SKM-1 (cell line): ENCODE data around the gene ANKRD39.

Experiments used
- DNase-seq: peaks from one replicate; lab custom pipeline; 2025; ENCODE audit not compliant: unreplicated experiment; lab: John Stamatoyannopoulos, UW

Gene ANKRD39

DNA sequence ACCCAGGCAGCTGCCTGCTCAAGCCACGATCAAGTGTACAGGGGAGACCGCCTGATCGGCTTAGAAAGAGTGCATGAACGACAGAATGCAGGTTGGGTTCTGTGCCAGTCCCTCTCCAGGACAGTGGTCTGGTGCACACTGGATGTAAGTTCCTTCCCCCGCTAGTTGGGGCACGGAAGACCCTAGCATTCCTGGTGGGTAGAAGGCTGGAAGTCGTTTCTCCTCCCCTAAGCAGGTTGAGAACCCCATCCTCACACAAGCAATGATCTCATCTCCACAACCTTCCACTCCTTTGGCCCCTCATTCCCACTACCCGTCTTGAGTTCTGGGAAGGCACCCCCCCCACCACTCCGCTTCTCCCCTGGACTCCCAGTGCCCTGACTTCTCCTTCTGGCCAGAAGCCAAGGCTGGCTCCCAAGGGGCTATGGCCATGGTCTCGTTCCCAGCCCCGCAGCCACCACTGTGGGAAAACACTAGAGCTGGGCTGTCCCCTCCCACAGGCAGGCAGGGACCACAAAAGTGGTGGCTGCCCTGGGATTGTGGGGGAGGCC, 1.4 kb upstream of the ANKRD39 start:
- no peak for DNase-seq

GRCh38 chr2:96856776-96857666, 795 bp downstream of the ANKRD39 start:
- DNase-seq = no peak

DNA sequence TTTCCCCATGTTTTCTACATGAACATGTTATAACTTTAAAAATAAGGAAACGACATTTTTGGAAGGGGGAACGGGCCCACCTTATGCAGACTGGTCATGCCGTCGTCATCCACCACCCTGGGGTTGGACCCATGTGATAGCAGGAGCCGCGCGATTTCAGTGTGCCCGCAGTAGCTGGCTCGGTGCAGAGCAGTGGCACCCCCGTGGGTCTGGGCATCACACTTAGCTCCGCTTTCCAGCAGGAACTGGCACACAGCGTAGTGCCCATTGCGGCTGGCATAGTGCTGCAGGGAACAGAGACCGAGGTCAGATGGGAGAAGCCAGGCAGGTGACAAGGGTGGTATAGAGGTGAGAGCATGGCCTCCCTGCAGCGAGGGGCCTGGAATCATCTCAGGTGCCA, 4.5 kb downstream of the ANKRD39 start:
- no peak for DNase-seq

GRCh38 chr2:96852667-96853066, 5.1 kb downstream of the ANKRD39 start:
- no peak for DNase-seq

- DNase-seq = no peak
These were observed 9.6 kb downstream of the ANKRD39 start for GRCh38 chr2:96848264-96848663.

GRCh38 chr2:96847586-96847985, 10.2 kb downstream of the ANKRD39 start:
- DNase-seq = no peak

- DNase-seq = no peak
These were observed 11.0 kb downstream of the ANKRD39 start for GRCh38 chr2:96846825-96847224.

GRCh38 chr2:96844405-96844808, 13.4 kb downstream of the ANKRD39 start:
- DNase-seq = no peak

GRCh38 chr2:96843538-96844268, 14.1 kb downstream of the ANKRD39 start, which contains the start of gene ANKRD23:
TSS of gene ANKRD23 (minus strand) at chr2:96844021. CDS start at chr2:96843992, 29 bp downstream.
- no peak for DNase-seq

- DNase-seq = no peak
These were observed 15.2 kb downstream of the ANKRD39 start for GRCh38 chr2:96842600-96842999.

DNA sequence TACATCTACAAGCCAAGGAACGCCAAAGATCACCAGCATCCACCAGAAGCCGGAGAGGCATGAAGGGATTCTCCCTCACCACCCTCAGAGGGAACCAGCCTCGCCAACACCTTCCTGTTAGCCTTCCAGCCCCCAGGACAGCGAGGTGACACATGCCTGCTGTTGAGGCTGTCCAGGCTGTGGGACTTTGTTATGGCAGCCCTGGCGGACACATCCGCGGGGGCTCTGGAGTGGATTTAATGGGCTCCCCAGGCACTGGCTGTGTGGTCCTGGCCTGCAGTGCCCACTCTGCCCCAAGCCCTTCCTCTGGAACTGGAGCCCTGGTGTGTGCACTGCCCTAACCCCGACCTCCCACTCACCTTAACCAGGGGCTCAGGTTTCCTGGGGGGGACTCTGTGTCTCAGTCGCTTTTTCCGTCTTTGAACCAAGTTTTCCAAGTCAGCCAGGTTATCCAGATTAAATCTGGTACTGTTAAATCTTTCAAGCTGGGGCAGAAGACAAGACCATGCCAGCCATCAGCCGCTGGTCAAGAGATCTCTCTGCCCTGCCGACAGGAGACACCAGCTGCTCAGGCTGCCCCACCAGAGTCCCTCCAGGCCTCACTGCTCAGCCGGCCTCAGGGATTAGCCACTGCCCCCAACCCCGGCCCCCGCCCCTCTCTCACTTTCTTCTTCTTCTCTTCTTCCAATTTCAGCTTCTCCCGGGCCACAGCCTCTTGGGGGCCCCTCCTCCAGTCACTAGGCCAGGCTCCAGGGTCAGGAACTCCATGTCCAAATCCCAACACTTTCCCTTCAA, 15.9 kb downstream of the ANKRD39 start:
- DNase-seq = no peak

DNA sequence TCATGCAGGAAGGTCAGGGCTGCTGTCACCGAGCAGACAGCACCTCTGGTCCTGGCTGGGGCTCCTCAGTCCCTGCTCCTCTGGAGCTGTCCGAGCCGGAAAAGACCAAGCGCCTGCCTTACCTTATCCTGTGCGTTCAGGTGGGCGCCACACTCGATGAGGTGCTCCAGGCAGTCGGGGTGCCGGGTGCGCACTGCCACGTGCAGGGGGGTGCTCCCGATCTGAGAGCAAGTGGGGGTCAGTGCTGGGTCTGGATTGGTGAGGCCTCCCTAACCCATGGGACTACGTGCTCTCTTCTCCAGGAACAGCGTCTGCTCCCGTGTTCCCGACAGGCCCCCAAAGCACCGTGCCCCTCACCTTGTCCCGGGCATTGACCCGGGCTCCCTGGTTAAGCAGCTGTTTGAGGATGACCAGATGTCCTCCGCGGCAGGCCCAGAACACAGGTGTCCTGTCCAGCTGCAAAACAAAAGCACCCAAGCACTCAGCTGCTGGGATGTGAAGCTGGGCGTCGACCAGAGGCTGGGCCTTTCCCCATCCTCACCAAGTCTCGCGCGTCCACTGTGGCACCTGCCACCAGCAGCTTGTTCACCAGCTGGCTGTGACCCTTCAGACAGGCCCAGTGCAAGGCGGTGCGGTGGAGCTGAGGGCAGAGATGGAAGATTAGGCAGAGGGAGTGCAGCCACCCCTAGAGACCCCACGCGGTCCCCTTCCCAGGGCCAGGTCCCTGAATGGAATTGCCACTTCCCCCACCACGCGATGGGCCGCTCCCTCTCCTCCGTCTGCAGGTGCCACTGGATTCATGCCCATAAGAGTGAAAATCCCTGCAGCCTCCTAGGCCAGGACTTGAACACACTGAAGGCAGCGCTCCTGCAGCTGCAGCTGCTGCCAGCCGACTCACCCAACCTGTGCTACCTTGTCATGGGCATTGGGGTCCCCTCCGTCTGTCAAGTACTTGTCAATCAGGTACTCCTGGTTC, 17.7 kb downstream of the ANKRD39 start:
- no peak for DNase-seq

- no peak for DNase-seq
These were observed 18.4 kb downstream of the ANKRD39 start for GRCh38 chr2:96839293-96839874.

GRCh38 chr2:96838345-96839292, 19.2 kb downstream of the ANKRD39 start:
- DNase-seq = no peak

- no peak for DNase-seq
These were observed 20.2 kb downstream of the ANKRD39 start for GRCh38 chr2:96837575-96837974.

- no peak for DNase-seq
These were observed 22.0 kb downstream of the ANKRD39 start for GRCh38 chr2:96835830-96836229.

DNA sequence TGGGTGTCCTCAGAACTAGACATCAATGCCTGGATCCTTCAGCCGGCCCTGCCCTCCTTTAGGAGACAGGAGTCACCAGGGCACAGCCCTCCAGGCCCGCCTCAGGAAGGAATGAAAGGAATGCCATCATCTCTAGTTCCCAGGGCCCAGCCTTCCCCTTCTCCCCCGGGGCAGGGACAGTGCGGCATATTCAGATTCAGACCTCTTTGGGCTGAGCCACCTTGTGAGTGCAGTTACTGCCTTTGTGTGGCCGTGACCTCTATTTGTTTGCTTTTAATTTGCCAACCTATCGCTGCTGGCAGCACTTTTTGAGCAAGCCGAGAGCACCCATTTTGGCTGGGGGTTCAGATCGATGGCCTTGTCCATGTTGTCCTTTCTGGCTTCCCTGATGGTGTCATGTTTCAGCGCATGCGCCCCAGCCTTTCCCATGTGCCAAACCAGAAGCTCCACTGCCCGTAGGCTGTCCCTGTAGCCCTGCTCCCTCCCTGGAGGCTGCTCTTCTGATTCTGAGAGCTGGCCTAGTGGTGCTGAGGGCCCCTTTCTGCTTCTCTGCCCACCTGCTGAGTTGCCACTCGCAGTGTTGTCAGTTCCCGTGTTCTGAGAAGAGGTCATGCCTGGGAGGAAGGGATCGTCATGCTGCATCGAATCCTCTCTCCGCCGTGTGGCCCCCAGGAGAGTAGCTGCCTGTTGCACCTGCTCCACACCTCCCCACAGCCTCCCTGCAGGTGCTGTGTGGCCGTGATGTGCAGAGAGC, 24.9 kb downstream of the ANKRD39 start:
- DNase-seq = no peak

DNA sequence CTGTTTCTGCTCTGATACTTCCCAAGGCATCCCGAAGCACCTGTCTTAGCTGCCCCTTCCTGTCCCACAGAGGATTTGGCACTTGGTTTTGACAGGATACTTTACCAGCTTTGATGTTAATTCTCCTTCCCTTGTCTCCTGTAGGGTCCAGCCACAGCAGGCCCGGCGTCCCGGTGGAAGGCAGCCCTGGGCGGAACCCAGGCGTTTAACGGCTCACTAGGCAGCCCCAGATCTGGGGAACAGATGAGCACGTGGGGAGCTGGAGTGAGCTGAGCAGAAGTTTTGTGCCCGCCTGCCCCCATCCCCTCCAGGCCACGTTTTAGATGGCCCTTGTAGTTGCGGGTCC, 25.4 kb downstream of the ANKRD39 start:
- no peak for DNase-seq
